CD4-positive, CD25-positive, alpha-beta regulatory T cell (primary cell): ENCODE measurements around the gene SCNN1B. TPM values are rescaled to one million over a fixed set of nuclear protein-coding genes. Genes with fewer than 3 reads are reported as not detected.
A peak's percentile ranks its signal among the peaks of the same experiment; 100 is the strongest.

Source experiments
- ATAC-seq, 2 donors: fragments of 150-1000 bp; cut with Tn5 transposase; one replicate each; pipeline ENCODE4 v1.10.0; 2021; ENCODE audit warnings: low read depth in 2 of 2, moderate number of reproducible peaks in 2 of 2, moderate library complexity in 1 of 2
- DNase-seq, 3 donors: peaks; one replicate each; pipeline versions ENCODE4 v3.0.0 to v3.0.0-alpha.2; 2012 to 2022; ENCODE audit warnings: mixed read lengths in 1 of 3
- H3K27ac ChIP-seq: one replicate; pipeline ENCODE4 v1.7.0; 2013; ENCODE audit warnings: mild to moderate bottlenecking, low read length; ENCODE audit not compliant: insufficient read depth, poor library complexity, severe bottlenecking
- H3K27me3 ChIP-seq: one replicate; pipeline ENCODE4 v1.7.0; 2013; ENCODE audit warnings: low read length; ENCODE audit not compliant: control insufficient read depth, insufficient read depth
- H3K36me3 ChIP-seq: one replicate; pipeline ENCODE4 v1.7.0; 2013; ENCODE audit warnings: mild to moderate bottlenecking, low read length, moderate library complexity; ENCODE audit not compliant: control insufficient read depth, insufficient read depth
- H3K4me1 ChIP-seq: 2 replicates; pipeline ENCODE4 v1.7.0; 2013; ENCODE audit warnings: mild to moderate bottlenecking, low read length; ENCODE audit not compliant: insufficient read depth, control insufficient read depth, poor library complexity, severe bottlenecking
- H3K4me3 ChIP-seq: one replicate; pipeline ENCODE4 v1.7.0; 2013; ENCODE audit warnings: low read depth, mild to moderate bottlenecking, low read length, moderate library complexity
- H3K9me3 ChIP-seq, 2 experiments: 1 replicate in 1 of 2; 2 replicates in 1 of 2; pipeline ENCODE4 v1.7.0; 2013; ENCODE audit warnings: low read length in 2 of 2, mild to moderate bottlenecking in 1 of 2, moderate library complexity in 1 of 2; ENCODE audit not compliant: control insufficient read depth in 2 of 2
- H3K27ac Mint-ChIP-seq, 3 donors: one replicate each; pipeline ENCODE4 v1.8.0; 2020 to 2022; ENCODE audit warnings: mild to moderate bottlenecking in 3 of 3, mixed read lengths in 3 of 3, moderate library complexity in 2 of 3
- H3K27me3 Mint-ChIP-seq: one replicate; pipeline ENCODE4 v1.8.0; 2022; ENCODE audit warnings: mild to moderate bottlenecking, mixed read lengths
- H3K36me3 Mint-ChIP-seq: one replicate; pipeline ENCODE4 v1.8.0; 2020; ENCODE audit warnings: mixed read lengths
- H3K4me1 Mint-ChIP-seq, 4 donors: one replicate each; pipeline ENCODE4 v1.8.0; 2020 to 2022; ENCODE audit warnings: mixed read lengths in 4 of 4, mild to moderate bottlenecking in 1 of 4
- H3K4me3 Mint-ChIP-seq, 4 donors: one replicate each; pipeline ENCODE4 v1.8.0; 2020 to 2022; ENCODE audit warnings: mild to moderate bottlenecking in 4 of 4, mixed read lengths in 4 of 4, moderate library complexity in 3 of 4
- H3K9me3 Mint-ChIP-seq, 7 donors: one replicate each; pipeline ENCODE4 v1.8.0; 2020 to 2022; ENCODE audit warnings: mixed read lengths in 7 of 7, mild to moderate bottlenecking in 3 of 7, moderate library complexity in 2 of 7
- polyA plus RNA-seq, 4 donors: library from polyadenylated mRNA; unstranded; fragments of 300-500 nt; fragmentation: Illumina TruSeq; gene quantifications; one replicate each; pipeline ENCODE4 v1.2.3, GENCODE V29; 2021
- total RNA-seq: library from RNA; stranded (reverse); gene quantifications from one replicate; pipeline ENCODE4 v1.2.3, GENCODE V29; 2022

The SCNN1B gene
- total and polyA plus RNA-seq, 5 donors from 2014 or later, result not detected

DNA sequence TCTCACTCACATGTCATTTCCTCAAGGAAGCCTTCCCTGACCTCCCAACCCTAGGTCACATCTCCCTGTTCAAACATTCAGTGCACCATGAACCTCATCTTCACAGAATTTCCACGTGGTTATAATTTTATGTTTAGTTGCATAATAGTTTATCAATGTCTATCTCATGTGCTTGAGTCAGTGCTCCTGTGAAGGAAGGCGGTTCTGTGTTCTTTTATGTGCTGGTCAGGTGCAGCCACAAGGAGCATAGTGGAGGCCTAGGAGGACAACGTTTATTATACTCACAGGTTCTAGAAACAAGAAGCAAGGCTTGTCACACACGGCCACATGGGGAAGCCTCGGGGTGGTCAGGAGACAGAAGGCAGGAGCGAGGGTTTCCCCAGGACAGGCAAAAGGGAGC, 34.5 kb upstream of the SCNN1B start:
- Mint-ChIP-seq H3K27me3 (no peaks in the 10 kb centered on the region), H3K4me3 (no peak overlapping the region), H3K9me3 (peaks cover 0 to 5% (median 2%) of the 10 kb centered on the region in 7 donors), H3K27ac (no peak overlapping the region), H3K4me1 (no peaks in the 10 kb centered on the region), H3K36me3 (no peaks in the 10 kb centered on the region)
- H3K9me3 ChIP-seq, result no peaks in the 10 kb centered on the region
- ATAC-seq (no peak), DNase-seq (no peak)
- H3K4me1 ChIP-seq, result no peaks in the 10 kb centered on the region
- no peaks in the 10 kb centered on the region for H3K27me3 ChIP-seq
- H3K36me3 ChIP-seq, result no peaks in the 10 kb centered on the region
- no peak overlapping the region for H3K27ac ChIP-seq
- no peak overlapping the region for H3K4me3 ChIP-seq

DNA sequence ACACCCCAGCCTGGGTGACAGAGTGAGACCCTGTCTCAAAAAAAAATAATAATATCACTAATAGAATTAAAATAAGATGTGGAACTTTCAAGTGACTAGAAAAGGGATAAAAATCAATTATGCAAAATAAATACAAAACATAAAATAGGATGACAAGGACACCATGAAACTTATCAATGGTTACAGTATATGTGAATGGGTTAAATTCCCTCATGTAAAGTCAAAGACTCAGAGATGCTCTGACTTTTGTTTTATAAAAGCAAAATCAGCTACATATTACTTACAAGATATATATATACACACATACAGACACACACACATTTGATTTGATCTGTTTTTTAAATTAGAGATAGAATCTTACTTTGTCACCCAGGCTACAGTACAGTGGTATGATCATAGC, 33.5 kb upstream of the SCNN1B start:
- Mint-ChIP-seq H3K36me3 (no peaks in the 10 kb centered on the region), H3K4me3 (no peak overlapping the region), H3K27me3 (no peaks in the 10 kb centered on the region), H3K9me3 (peaks cover 0 to 5% (median 0%) of the 10 kb centered on the region in 7 donors), H3K27ac (no peak overlapping the region), H3K4me1 (no peaks in the 10 kb centered on the region)
- no peak for ATAC-seq
- DNase-seq, result no peak
- Histone ChIP-seq H3K27me3 (no peaks in the 10 kb centered on the region), H3K4me3 (no peak overlapping the region), H3K27ac (no peak overlapping the region), H3K36me3 (no peaks in the 10 kb centered on the region), H3K4me1 (no peaks in the 10 kb centered on the region), H3K9me3 (no peaks in the 10 kb centered on the region)

DNA sequence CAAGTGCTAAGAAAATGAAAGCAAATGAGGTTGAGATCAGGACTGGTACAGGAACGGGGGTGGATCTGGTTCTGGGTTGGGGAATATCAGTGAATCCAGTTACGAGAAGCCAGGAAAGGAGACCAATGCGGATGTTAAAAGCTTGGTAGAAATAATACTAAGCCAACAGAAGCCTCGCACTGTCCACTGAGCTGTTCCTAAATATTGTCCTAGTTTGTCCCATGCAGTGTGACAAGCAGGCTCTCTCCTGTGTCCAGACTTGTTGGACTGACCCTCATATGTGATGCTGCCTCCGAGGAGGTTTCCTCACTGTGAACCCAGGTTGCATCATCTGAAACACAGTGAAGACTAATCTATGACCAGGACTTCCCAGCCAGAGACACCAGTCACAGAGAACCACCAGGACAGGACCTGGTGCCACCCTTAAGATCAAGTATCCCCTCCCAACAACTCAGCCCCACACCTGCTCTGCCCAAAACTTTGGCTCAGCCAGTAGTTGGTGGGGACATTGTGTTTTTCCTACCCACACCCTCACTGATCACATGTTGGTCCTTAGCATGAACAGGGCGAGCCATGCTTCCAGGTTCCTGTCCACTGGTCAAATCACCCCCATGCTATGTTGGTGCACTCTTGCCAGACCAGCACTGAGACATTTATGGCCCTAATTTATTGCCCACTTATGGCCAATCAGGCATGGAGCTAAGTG, 32.7 kb upstream of the SCNN1B start:
- Mint-ChIP-seq H3K4me3 (no peak overlapping the region), H3K4me1 (no peaks in the 10 kb centered on the region), H3K36me3 (no peaks in the 10 kb centered on the region), H3K27ac (peak overlapping the region in 1 of 3 donors; percentile 87), H3K9me3 (peaks cover 0 to 6% (median 0%) of the 10 kb centered on the region in 7 donors), H3K27me3 (no peaks in the 10 kb centered on the region)
- H3K36me3 ChIP-seq, result no peaks in the 10 kb centered on the region
- H3K4me1 ChIP-seq, result no peaks in the 10 kb centered on the region
- H3K9me3 ChIP-seq, result no peaks in the 10 kb centered on the region
- no peak overlapping the region for H3K4me3 ChIP-seq
- no peaks in the 10 kb centered on the region for H3K27me3 ChIP-seq
- H3K27ac ChIP-seq, result no peak overlapping the region
- no peak for ATAC-seq
- DNase-seq, result no peak

DNA sequence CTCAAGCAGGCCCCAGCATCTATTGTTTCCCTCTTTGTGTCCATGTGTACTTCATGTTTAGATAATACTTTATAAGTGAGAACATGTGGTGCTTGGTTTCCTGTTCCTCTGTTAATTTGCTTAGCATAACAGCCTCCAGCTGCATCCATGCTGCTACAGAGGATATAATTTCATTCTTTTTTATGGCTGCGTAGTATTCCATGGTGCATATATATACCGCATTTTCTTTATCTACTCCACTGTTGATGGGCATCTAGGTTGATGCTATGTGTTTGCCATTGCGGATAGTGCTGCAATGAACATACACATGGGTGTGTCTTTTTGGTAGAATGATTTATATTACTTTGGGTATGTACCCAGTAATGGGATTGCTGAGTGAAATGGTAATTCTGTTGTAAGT, 31.4 kb upstream of the SCNN1B start:
- Mint-ChIP-seq H3K27me3 (peaks cover 7% of the 10 kb centered on the region), H3K9me3 (peaks cover 0 to 9% (median 3%) of the 10 kb centered on the region in 7 donors), H3K27ac (no peak overlapping the region), H3K36me3 (no peaks in the 10 kb centered on the region), H3K4me3 (no peak overlapping the region), H3K4me1 (no peaks in the 10 kb centered on the region)
- Histone ChIP-seq H3K27me3 (no peaks in the 10 kb centered on the region), H3K4me3 (no peak overlapping the region), H3K9me3 (no peaks in the 10 kb centered on the region), H3K27ac (no peak overlapping the region), H3K36me3 (no peaks in the 10 kb centered on the region), H3K4me1 (no peaks in the 10 kb centered on the region)
- no peak for DNase-seq
- ATAC-seq, result no peak

DNA sequence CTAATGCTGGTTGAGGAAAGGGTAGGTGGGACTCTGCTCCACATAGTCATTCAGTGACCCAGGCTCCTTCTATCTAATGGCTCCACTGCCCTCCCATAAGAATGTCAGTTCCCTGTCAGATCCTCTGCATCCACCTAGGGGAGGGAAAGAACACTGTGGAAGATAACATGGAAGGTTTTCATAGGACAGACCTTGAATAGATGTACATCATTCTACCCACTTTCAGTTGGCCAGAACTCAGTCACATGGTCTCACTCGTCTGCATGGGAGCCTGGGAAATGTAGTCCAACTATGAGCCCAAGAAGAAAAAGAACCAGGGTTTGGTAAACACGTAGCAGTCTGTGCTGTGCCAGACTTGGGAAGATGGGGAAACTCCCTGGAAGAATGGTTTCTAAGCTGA, 27.1 kb upstream of the SCNN1B start:
- no peaks in the 10 kb centered on the region for H3K9me3 ChIP-seq
- H3K9me3 Mint-ChIP-seq, result peaks cover 0 to 8% (median 2%) of the 10 kb centered on the region in 7 donors
- H3K4me3 Mint-ChIP-seq, result no peak overlapping the region
- H3K4me1 Mint-ChIP-seq, result no peaks in the 10 kb centered on the region
- no peak overlapping the region for H3K27ac Mint-ChIP-seq
- ATAC-seq, result no peak
- H3K36me3 ChIP-seq, result no peaks in the 10 kb centered on the region
- DNase-seq, result no peak
- H3K4me1 ChIP-seq, result no peaks in the 10 kb centered on the region
- H3K27me3 Mint-ChIP-seq, result peaks cover 12% of the 10 kb centered on the region
- H3K36me3 Mint-ChIP-seq, result no peaks in the 10 kb centered on the region
- peaks cover 6% of the 10 kb centered on the region for H3K27me3 ChIP-seq
- no peak overlapping the region for H3K27ac ChIP-seq
- H3K4me3 ChIP-seq, result no peak overlapping the region

DNA sequence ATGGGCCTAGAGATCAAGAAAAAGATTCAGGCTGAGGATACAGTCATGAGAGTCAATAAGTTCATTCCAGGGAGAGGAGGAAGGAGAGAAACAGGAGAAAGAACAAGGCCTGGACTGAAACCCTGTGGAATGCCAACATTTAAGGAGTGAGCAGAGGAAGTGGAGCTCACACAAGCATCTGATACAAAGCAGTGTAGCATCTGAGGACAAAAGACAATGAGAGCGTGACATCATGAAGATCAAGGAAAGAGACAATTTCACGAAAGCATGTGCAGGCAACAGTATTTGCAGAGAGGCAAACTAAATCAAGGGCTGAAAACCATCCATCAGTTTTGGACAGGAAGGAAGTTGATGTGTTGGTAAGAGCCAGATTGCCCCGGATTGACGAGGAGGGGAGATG, 25.3 kb upstream of the SCNN1B start:
- H3K27me3 Mint-ChIP-seq, result peaks cover 24% of the 10 kb centered on the region
- no peaks in the 10 kb centered on the region for H3K36me3 Mint-ChIP-seq
- DNase-seq, result no peak
- Histone ChIP-seq H3K4me1 (no peaks in the 10 kb centered on the region), H3K4me3 (no peak overlapping the region), H3K27me3 (peaks cover 6% of the 10 kb centered on the region), H3K36me3 (no peaks in the 10 kb centered on the region), H3K27ac (no peak overlapping the region), H3K9me3 (no peaks in the 10 kb centered on the region)
- no peak overlapping the region for H3K27ac Mint-ChIP-seq
- no peak overlapping the region for H3K4me3 Mint-ChIP-seq
- H3K4me1 Mint-ChIP-seq, result no peaks in the 10 kb centered on the region
- no peak for ATAC-seq
- peaks cover 0 to 4% (median 0%) of the 10 kb centered on the region in 7 donors for H3K9me3 Mint-ChIP-seq

DNA sequence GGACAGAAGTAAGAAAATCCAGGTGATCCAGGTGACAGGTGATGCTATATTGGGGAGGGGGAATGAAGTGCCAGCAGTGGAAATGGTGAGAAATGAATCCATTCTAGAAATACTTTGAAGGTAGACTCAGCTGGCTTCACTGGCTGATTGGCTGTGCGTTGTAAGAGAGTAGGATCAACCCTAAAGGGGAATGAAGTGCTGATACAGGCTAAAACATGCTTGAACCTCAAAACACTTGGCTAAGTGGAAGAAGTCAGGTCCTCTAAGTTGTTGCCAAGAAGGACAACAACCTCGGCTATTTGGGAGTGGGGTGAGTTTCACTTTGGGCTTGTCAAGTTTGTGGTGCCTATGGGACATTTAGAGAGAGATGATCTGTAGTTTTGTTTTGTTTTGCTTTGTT, 24.1 kb upstream of the SCNN1B start:
- no peaks in the 10 kb centered on the region for H3K9me3 ChIP-seq
- peak overlapping the region in 1 of 4 donors; percentile 23 for H3K4me3 Mint-ChIP-seq
- H3K4me1 ChIP-seq, result no peaks in the 10 kb centered on the region
- no peaks in the 10 kb centered on the region for H3K36me3 ChIP-seq
- peaks cover 25% of the 10 kb centered on the region for H3K27me3 Mint-ChIP-seq
- ATAC-seq (no peak), DNase-seq (no peak)
- H3K27ac ChIP-seq, result no peak overlapping the region
- no peaks in the 10 kb centered on the region for H3K4me1 Mint-ChIP-seq
- H3K9me3 Mint-ChIP-seq, result peaks cover 0 to 4% (median 0%) of the 10 kb centered on the region in 7 donors
- H3K27me3 ChIP-seq, result peaks cover 9% of the 10 kb centered on the region
- H3K4me3 ChIP-seq, result no peak overlapping the region
- no peak overlapping the region for H3K27ac Mint-ChIP-seq
- H3K36me3 Mint-ChIP-seq, result no peaks in the 10 kb centered on the region

DNA sequence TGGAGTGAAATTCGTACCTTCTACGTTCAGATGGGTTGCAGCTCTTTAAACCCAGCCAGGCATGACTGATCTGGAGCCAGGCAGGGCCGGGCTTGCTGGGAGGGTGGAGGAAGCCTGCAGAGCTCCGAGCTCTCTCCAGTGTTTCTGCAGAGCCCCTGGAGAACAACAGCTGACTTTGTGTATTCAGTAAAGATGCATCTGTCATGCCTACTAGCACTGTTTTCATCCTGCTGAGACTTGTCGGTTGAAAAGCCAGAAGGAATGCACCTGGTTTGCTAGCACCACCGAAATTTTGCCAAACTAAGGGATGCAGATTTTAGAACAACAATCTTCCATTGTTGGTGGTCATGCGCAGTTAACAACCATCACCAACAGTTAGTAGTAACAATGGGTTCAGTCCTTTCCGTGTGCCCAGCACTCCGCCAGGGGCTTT, 22.4 kb upstream of the SCNN1B start:
- Histone ChIP-seq H3K27me3 (peaks cover 12% of the 10 kb centered on the region), H3K36me3 (no peaks in the 10 kb centered on the region), H3K4me3 (no peak overlapping the region), H3K27ac (no peak overlapping the region), H3K4me1 (no peaks in the 10 kb centered on the region), H3K9me3 (no peaks in the 10 kb centered on the region)
- H3K27me3 Mint-ChIP-seq, result peaks cover 29% of the 10 kb centered on the region
- no peaks in the 10 kb centered on the region for H3K4me1 Mint-ChIP-seq
- H3K4me3 Mint-ChIP-seq, result no peak overlapping the region
- DNase-seq (no peak), ATAC-seq (no peak)
- no peak overlapping the region for H3K27ac Mint-ChIP-seq
- no peaks in the 10 kb centered on the region for H3K36me3 Mint-ChIP-seq
- H3K9me3 Mint-ChIP-seq, result peaks cover 0 to 3% (median 0%) of the 10 kb centered on the region in 7 donors
